Measurements from ENCODE around the gene MAGI2.

MAGI2 gene

DNA sequence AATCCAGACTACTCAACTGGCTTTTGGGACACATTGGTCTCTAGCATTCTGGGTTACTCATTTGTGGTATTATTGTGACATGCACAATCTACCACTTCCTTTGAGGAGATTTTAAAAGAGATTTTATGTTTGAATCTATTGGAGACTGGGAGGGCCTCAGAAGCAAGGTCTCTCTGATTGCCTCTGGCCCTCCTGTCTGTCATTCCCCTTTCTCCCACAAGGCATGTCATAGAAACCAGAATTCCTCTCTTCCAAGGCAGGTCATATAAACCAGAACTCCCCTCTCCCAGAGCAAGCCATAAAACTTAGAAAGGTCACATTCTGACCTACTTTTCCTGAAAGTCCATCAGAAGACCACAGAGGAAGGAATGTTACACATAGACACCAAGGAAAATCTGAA is 877.2 kb downstream of the MAGI2 start:
- Histone ChIP-seq H3K23ac (ENCODE audit: low read depth, low read length, poor library complexity) (no peak overlapping the region), H4K91ac (ENCODE audit: low read depth, low read length, poor library complexity) (no peak overlapping the region), H3K4me3 (ENCODE audit: low read length in 2 of 2) (no peak overlapping the region), H4K8ac (ENCODE audit: low read depth, low read length) (no peak overlapping the region), H3K36me3 (replicated peaks in 1 of 2; ENCODE audit: control insufficient read depth in 2 of 2, insufficient read depth in 2 of 2, low read length in 2 of 2) (no peaks in the 10 kb centered on the region), H2BK12ac (ENCODE audit: low read length) (no peak overlapping the region), H3K27ac (replicated peaks; ENCODE audit: low read length) (no peak overlapping the region), H3K18ac (ENCODE audit: low read length) (no peak overlapping the region), H3K27me3 (ENCODE audit: control insufficient read depth in 3 of 3, insufficient read depth in 3 of 3, low read depth in 1 of 3, low read length in 3 of 3) (no peaks in the 10 kb centered on the region), H2BK5ac (ENCODE audit: low read length) (no peak overlapping the region), H3K9ac (ENCODE audit: low read depth, low read length, poor library complexity) (no peak overlapping the region), H2BK15ac (ENCODE audit: low read length) (no peak overlapping the region), H3K14ac (ENCODE audit: low read length) (no peak overlapping the region), H2BK120ac (ENCODE audit: low read depth, low read length) (no peak overlapping the region), H2AK5ac (ENCODE audit: low read depth, low read length) (no peak overlapping the region), H3K4me2 (ENCODE audit: insufficient read depth, low read length, poor library complexity, severe bottlenecking) (no peak overlapping the region), H3K9me3 (replicated peaks in 1 of 2; ENCODE audit: control insufficient read depth in 2 of 2, insufficient read depth in 1 of 2, low read depth in 1 of 2, low read length in 2 of 2) (no peaks in the 10 kb centered on the region), H3K4ac (ENCODE audit: low read length) (no peak overlapping the region), H2AFZ (ENCODE audit: low read length) (peak overlapping the region; percentile 39), H3K79me1 (ENCODE audit: low read depth, low read length) (no peaks in the 10 kb centered on the region), H3K4me1 (ENCODE audit: control insufficient read depth in 2 of 2, insufficient read depth in 1 of 2, low read depth in 1 of 2, low read length in 2 of 2) (peaks cover 3 to 13% of the 10 kb centered on the region in 2 donors)
- no peak for DNase-seq (ENCODE audit: low spot score)

DNA sequence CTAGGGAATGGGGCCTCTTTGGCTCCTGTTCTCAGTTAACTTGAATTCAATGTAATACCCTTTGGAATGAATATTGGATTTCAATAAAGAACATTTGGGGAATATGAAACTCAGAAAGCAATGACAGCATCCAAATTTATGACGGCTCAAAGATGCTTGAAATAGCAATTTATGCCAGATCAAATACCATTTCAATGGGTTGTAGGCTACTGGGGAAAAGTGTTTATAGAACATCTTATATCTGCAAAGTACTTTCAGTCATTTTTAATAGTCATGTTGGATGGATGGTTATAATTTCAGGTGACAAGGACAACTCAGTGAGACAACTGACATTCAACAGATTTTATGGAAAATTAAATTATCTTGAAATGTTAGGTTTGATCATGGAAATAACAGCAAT is 882.2 kb downstream of the MAGI2 start:
- Histone ChIP-seq H3K4ac (ENCODE audit: low read length) (no peak overlapping the region), H3K9me3 (replicated peaks in 1 of 2; ENCODE audit: control insufficient read depth in 2 of 2, insufficient read depth in 1 of 2, low read depth in 1 of 2, low read length in 2 of 2) (no peaks in the 10 kb centered on the region), H3K9ac (ENCODE audit: low read depth, low read length, poor library complexity) (no peak overlapping the region), H2BK12ac (ENCODE audit: low read length) (no peak overlapping the region), H3K27me3 (ENCODE audit: control insufficient read depth in 3 of 3, insufficient read depth in 3 of 3, low read depth in 1 of 3, low read length in 3 of 3) (no peaks in the 10 kb centered on the region), H3K36me3 (replicated peaks in 1 of 2; ENCODE audit: control insufficient read depth in 2 of 2, insufficient read depth in 2 of 2, low read length in 2 of 2) (no peaks in the 10 kb centered on the region), H2BK5ac (ENCODE audit: low read length) (no peak overlapping the region), H3K4me2 (ENCODE audit: insufficient read depth, low read length, poor library complexity, severe bottlenecking) (no peak overlapping the region), H4K8ac (ENCODE audit: low read depth, low read length) (no peak overlapping the region), H3K4me1 (ENCODE audit: control insufficient read depth in 2 of 2, insufficient read depth in 1 of 2, low read depth in 1 of 2, low read length in 2 of 2) (peaks cover under 1 to 6% of the 10 kb centered on the region in 2 donors), H3K27ac (replicated peaks; ENCODE audit: low read length) (no peak overlapping the region), H4K91ac (ENCODE audit: low read depth, low read length, poor library complexity) (no peak overlapping the region), H3K4me3 (ENCODE audit: low read length in 2 of 2) (no peak overlapping the region), H2AFZ (ENCODE audit: low read length) (no peak overlapping the region), H3K79me1 (ENCODE audit: low read depth, low read length) (no peaks in the 10 kb centered on the region), H3K18ac (ENCODE audit: low read length) (no peak overlapping the region), H2AK5ac (ENCODE audit: low read depth, low read length) (no peak overlapping the region), H3K14ac (ENCODE audit: low read length) (no peak overlapping the region), H2BK120ac (ENCODE audit: low read depth, low read length) (no peak overlapping the region), H3K23ac (ENCODE audit: low read depth, low read length, poor library complexity) (no peak overlapping the region), H2BK15ac (ENCODE audit: low read length) (no peak overlapping the region)
- WGBS, 2 donors (ENCODE audit: extremely low coverage in 2 of 2, insufficient read length in 2 of 2, insufficient replicate concordance in 1 of 2) = no CpG with 5 or more reads among the region's 1 CpG
- no peak for DNase-seq (ENCODE audit: low spot score)

DNA sequence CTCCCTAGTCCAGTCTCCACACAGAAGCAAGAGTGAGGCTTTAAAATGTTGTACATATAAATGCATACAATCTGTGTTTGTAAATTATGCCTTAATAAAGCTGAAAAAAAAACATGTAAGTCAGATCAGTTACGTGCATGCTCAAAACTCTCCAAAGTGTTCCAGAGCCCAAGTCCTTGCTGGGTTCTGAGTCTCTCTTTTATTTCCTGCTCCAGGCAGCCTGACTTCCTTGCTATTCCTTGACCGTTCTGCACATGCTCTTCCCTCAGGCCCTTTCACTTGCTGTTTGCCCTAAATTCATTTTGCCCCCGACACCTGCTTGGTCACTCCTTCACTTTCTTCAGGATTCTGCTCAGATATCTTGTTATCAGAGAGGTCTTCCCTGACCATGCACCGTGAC is 884.8 kb downstream of the MAGI2 start:
- H3K36me3 ChIP-seq (replicated peaks in 1 of 2; ENCODE audit: control insufficient read depth in 2 of 2, insufficient read depth in 2 of 2, low read length in 2 of 2) = no peaks in the 10 kb centered on the region
- H3K4me2 ChIP-seq (ENCODE audit: insufficient read depth, low read length, poor library complexity, severe bottlenecking) = no peak overlapping the region
- no peak overlapping the region for H2AK5ac ChIP-seq (ENCODE audit: low read depth, low read length)
- no peaks in the 10 kb centered on the region for H3K79me1 ChIP-seq (ENCODE audit: low read depth, low read length)
- DNase-seq (ENCODE audit: low spot score) = no peak
- no peak overlapping the region for H3K27ac ChIP-seq (replicated peaks; ENCODE audit: low read length)
- H2BK12ac ChIP-seq (ENCODE audit: low read length) = no peak overlapping the region
- H2AFZ ChIP-seq (ENCODE audit: low read length) = no peak overlapping the region
- no peaks in the 10 kb centered on the region for H3K9me3 ChIP-seq (replicated peaks in 1 of 2; ENCODE audit: control insufficient read depth in 2 of 2, insufficient read depth in 1 of 2, low read depth in 1 of 2, low read length in 2 of 2)
- H4K8ac ChIP-seq (ENCODE audit: low read depth, low read length) = no peak overlapping the region
- H4K91ac ChIP-seq (ENCODE audit: low read depth, low read length, poor library complexity) = no peak overlapping the region
- H3K9ac ChIP-seq (ENCODE audit: low read depth, low read length, poor library complexity) = no peak overlapping the region
- no peak overlapping the region for H3K23ac ChIP-seq (ENCODE audit: low read depth, low read length, poor library complexity)
- no peak overlapping the region for H2BK120ac ChIP-seq (ENCODE audit: low read depth, low read length)
- H3K14ac ChIP-seq (ENCODE audit: low read length) = no peak overlapping the region
- no peak overlapping the region for H3K18ac ChIP-seq (ENCODE audit: low read length)
- H3K4me1 ChIP-seq (ENCODE audit: control insufficient read depth in 2 of 2, insufficient read depth in 1 of 2, low read depth in 1 of 2, low read length in 2 of 2) = peaks cover 0 to 6% of the 10 kb centered on the region in 2 donors
- no peak overlapping the region for H2BK15ac ChIP-seq (ENCODE audit: low read length)
- H2BK5ac ChIP-seq (ENCODE audit: low read length) = no peak overlapping the region
- WGBS, 2 donors (ENCODE audit: extremely low coverage in 2 of 2, insufficient read length in 2 of 2, insufficient replicate concordance in 1 of 2) = no CpG with 5 or more reads among the region's 4 CpGs
- H3K27me3 ChIP-seq (ENCODE audit: control insufficient read depth in 3 of 3, insufficient read depth in 3 of 3, low read depth in 1 of 3, low read length in 3 of 3) = no peaks in the 10 kb centered on the region
- no peak overlapping the region for H3K4me3 ChIP-seq (ENCODE audit: low read length in 2 of 2)
- no peak overlapping the region for H3K4ac ChIP-seq (ENCODE audit: low read length)

DNA sequence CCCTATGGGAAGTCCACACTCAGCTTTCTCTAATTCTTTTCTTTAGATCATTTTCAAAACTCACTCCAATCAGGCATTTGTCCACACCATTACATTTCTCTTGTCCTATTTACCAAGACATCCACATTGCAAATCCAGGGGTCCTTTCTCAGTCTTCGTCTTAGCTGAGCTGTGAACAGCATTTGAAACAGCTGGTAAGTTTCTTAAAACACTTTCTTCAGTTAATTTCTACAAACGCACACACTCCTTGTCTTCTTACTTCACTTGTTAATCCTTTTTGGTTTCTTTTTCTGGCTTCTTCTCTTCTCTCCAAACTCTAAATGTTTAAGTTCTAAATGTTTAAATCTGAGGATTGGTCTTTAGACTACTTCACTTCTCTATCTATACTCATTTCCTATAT is 885.6 kb downstream of the MAGI2 start:
- no peaks in the 10 kb centered on the region for H3K27me3 ChIP-seq (ENCODE audit: control insufficient read depth in 3 of 3, insufficient read depth in 3 of 3, low read depth in 1 of 3, low read length in 3 of 3)
- no peak overlapping the region for H3K4me3 ChIP-seq (ENCODE audit: low read length in 2 of 2)
- no peaks in the 10 kb centered on the region for H3K79me1 ChIP-seq (ENCODE audit: low read depth, low read length)
- H3K36me3 ChIP-seq (replicated peaks in 1 of 2; ENCODE audit: control insufficient read depth in 2 of 2, insufficient read depth in 2 of 2, low read length in 2 of 2) = no peaks in the 10 kb centered on the region
- no peak overlapping the region for H3K23ac ChIP-seq (ENCODE audit: low read depth, low read length, poor library complexity)
- no peak overlapping the region for H2BK120ac ChIP-seq (ENCODE audit: low read depth, low read length)
- no peak overlapping the region for H4K91ac ChIP-seq (ENCODE audit: low read depth, low read length, poor library complexity)
- no peak overlapping the region for H4K8ac ChIP-seq (ENCODE audit: low read depth, low read length)
- H3K18ac ChIP-seq (ENCODE audit: low read length) = no peak overlapping the region
- H3K27ac ChIP-seq (replicated peaks; ENCODE audit: low read length) = no peak overlapping the region
- H2BK15ac ChIP-seq (ENCODE audit: low read length) = no peak overlapping the region
- no peak overlapping the region for H3K9ac ChIP-seq (ENCODE audit: low read depth, low read length, poor library complexity)
- H2AFZ ChIP-seq (ENCODE audit: low read length) = no peak overlapping the region
- H3K9me3 ChIP-seq (replicated peaks in 1 of 2; ENCODE audit: control insufficient read depth in 2 of 2, insufficient read depth in 1 of 2, low read depth in 1 of 2, low read length in 2 of 2) = no peaks in the 10 kb centered on the region
- H3K4me1 ChIP-seq (ENCODE audit: control insufficient read depth in 2 of 2, insufficient read depth in 1 of 2, low read depth in 1 of 2, low read length in 2 of 2) = peaks cover 2 to 13% of the 10 kb centered on the region in 2 donors
- no peak overlapping the region for H3K4ac ChIP-seq (ENCODE audit: low read length)
- no peak for DNase-seq (ENCODE audit: low spot score)
- H3K4me2 ChIP-seq (ENCODE audit: insufficient read depth, low read length, poor library complexity, severe bottlenecking) = no peak overlapping the region
- H3K14ac ChIP-seq (ENCODE audit: low read length) = no peak overlapping the region
- no peak overlapping the region for H2AK5ac ChIP-seq (ENCODE audit: low read depth, low read length)
- WGBS, 2 donors (ENCODE audit: extremely low coverage in 2 of 2, insufficient read length in 2 of 2, insufficient replicate concordance in 1 of 2) = no CpG with 5 or more reads among the region's 2 CpGs
- no peak overlapping the region for H2BK12ac ChIP-seq (ENCODE audit: low read length)
- no peak overlapping the region for H2BK5ac ChIP-seq (ENCODE audit: low read length)

Data from neuronal stem cell (in vitro differentiated cells).